Hematopoietic multipotent progenitor cell treated with erythropoietin and hydrocortisone succinate and interleukin-3 and kit ligand, for 8 days (in vitro differentiated cells): Measurements from ENCODE around the gene MS4A3.
"Not testable (repeated sequence)": the region's sequence is repeated elsewhere in the genome, so short reads cannot be mapped to it uniquely, and the experiment has no call there.

ENCODE experiments used
- DNase-seq: peaks from one replicate; pipeline ENCODE4 v3.0.0-alpha.2; 2015

MS4A3 gene

DNA sequence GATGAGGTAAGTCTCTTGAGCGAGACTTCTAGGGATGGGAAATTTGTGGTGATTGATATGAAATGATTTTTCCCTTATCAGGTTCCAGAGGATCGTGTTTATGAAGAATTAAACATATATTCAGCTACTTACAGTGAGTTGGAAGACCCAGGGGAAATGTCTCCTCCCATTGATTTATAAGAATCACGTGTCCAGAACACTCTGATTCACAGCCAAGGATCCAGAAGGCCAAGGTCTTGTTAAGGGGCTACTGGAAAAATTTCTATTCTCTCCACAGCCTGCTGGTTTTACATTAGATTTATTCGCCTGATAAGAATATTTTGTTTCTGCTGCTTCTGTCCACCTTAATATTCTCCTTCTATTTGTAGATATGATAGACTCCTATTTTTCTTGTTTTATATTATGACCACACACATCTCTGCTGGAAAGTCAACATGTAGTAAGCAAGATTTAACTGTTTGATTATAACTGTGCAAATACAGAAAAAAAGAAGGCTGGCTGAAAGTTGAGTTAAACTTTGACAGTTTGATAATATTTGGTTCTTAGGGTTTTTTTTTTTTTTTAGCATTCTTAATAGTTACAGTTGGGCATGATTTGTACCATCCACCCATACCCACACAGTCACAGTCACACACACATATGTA, 39.1 kb downstream of the MS4A3 start:
- no peak for DNase-seq

DNA sequence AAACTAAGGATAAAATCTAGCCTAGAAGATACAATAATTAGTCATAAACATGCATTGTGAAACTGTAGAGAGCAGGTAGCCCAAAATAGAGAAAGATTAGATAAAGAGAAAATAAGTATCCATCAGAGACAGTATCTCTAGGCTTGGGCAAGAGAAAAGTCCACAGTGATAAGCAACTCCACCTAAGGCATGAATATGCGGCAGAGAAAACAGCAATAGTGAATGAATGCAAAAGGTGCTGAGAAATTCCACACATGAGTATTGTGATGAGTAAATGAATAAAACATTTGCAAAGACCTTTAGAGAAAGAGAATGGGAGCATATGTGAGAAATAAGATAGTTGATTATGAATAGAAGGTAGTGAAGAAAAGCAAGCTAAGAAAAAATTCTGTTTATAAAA, 40.7 kb downstream of the MS4A3 start:
- DNase-seq = no peak

DNA sequence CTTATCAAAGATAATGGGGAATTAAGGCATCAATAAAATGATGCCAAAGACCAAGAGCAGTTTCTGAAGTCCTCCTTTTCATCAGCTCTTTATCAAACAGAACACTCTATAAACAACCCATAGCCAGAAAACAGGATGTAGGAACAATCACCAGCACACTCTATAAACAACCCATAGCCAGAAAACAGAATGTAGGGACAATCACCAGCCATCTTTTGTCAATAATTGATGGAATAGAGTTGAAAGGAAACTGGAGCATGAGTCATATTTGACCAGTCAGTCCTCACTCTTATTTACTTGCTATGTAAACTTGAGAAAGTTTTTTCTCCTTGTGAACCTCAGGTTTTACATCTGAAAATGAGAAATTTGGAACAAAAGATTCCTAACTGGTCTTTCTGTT, 42.0 kb downstream of the MS4A3 start:
- DNase-seq = no peak

- DNase-seq = no peak
Observed at GRCh38 chr11:60100516-60100915, 44.1 kb downstream of the MS4A3 start.

- DNase-seq = not testable (repeated sequence)
Observed at GRCh38 chr11:60101368-60101767, 44.9 kb downstream of the MS4A3 start.

- peak; percentile 80 for DNase-seq
Observed at GRCh38 chr11:60104471-60105115, 48.1 kb downstream of the MS4A3 start.

DNA sequence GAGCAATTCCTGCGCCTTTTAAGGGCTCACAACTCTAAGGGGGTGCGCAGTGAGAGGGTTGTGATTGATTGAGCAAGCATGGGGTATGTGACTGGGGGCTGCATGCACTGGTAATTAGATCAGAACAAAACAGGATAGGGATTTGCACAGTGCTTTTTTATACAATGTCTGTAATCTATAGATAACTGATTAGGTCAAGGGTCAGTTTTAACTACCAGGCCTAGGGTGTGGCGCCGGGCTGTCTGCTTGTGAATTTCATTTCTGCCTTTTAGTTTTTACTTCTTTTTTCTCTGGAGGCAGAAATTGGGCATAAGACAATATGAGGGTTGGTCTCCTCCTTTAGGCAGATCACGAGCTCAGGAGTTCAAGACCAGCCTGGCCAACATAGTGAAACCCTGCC, 52.2 kb downstream of the MS4A3 start:
- DNase-seq = not testable (repeated sequence)

- no peak for DNase-seq
Observed at GRCh38 chr11:60111793-60112192, 55.3 kb downstream of the MS4A3 start.

DNA sequence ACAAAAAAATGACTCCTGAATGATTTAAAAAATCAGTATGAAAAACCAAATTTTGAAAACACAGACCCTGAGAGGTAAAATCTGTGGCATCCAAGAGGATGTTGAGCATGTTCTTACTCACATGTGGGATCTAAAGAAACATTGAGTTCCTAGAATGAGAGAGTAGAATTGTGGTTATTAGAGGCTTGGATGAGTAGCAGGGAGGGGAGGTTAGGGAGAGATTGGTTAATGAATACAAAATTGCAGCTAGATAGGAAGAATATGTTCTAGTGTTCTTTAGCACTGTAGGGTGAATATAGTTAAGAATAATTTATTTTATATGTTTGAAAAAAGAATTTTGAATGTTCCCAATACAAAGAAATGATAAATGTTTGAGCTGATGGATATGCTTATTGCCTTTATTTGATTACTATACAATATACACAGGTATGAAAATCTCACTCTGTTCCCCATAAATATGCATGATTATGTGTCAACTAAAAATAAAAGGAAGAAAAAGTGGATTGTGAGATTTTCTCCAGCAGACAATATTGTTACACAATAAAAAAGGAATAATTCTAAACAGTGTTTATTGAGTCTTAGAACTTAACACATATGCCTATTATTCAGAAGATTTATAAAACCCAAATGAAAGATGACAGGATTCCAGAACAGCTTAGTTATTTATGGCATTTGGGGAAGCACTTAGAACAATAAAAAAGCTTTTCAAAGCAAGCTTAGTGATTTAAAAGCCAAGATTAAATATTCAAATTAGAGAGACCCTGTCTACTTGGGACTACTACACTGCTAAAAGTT, 60.7 kb downstream of the MS4A3 start:
- DNase-seq = no peak

GRCh38 chr11:60118338-60118737, 61.9 kb downstream of the MS4A3 start:
- no peak for DNase-seq

- peak; percentile 30 for DNase-seq
Observed at GRCh38 chr11:60119710-60120109, 63.2 kb downstream of the MS4A3 start.
